ENCODE data around the gene CINP. TPM values are rescaled to one million over a fixed set of nuclear protein-coding genes. Genes with fewer than 3 reads are reported as not detected.
"Not testable (repeated sequence)": the region's sequence is repeated elsewhere in the genome, so short reads cannot be mapped to it uniquely, and the experiment has no call there.

The CINP gene
- total RNA-seq, 2 donors from 2014 or later = 25.1 to 27.2 TPM

- DNase-seq = no peak
- Histone ChIP-seq H3K27me3 (no peaks in the 10 kb centered on the region), H3K4me1 (peaks cover 9% of the 10 kb centered on the region), H3K9me3 (no peaks in the 10 kb centered on the region), H3K27ac (no peak overlapping the region), H3K4me3 (no peak overlapping the region), H3K36me3 (replicated peaks in 1 of 2; ENCODE audit: insufficient read depth in 1 of 2, low read depth in 2 of 2) (peaks cover 11 to 31% of the 10 kb centered on the region in 2 donors)
- 82 to 95% methylated on average over 4 of the region's 4 CpGs for WGBS, 2 donors
- no peak for ATAC-seq
- intact Hi-C loops (cut with DNase I) = no loop called here
- TF ChIP-seq, protein P1, sequence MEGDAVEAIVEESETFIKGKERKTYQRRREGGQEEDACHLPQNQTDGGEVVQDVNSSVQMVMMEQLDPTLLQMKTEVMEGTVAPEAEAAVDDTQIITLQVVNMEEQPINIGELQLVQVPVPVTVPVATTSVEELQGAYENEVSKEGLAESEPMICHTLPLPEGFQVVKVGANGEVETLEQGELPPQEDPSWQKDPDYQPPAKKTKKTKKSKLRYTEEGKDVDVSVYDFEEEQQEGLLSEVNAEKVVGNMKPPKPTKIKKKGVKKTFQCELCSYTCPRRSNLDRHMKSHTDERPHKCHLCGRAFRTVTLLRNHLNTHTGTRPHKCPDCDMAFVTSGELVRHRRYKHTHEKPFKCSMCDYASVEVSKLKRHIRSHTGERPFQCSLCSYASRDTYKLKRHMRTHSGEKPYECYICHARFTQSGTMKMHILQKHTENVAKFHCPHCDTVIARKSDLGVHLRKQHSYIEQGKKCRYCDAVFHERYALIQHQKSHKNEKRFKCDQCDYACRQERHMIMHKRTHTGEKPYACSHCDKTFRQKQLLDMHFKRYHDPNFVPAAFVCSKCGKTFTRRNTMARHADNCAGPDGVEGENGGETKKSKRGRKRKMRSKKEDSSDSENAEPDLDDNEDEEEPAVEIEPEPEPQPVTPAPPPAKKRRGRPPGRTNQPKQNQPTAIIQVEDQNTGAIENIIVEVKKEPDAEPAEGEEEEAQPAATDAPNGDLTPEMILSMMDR (IDR thresholded peaks at IDR 0.05) = no peak
- no peak for TF ChIP-seq POLR2A (IDR thresholded peaks at IDR 0.05)
Observed at GRCh38 chr14:102352213-102352612, 10.5 kb downstream of the CINP start.

DNA sequence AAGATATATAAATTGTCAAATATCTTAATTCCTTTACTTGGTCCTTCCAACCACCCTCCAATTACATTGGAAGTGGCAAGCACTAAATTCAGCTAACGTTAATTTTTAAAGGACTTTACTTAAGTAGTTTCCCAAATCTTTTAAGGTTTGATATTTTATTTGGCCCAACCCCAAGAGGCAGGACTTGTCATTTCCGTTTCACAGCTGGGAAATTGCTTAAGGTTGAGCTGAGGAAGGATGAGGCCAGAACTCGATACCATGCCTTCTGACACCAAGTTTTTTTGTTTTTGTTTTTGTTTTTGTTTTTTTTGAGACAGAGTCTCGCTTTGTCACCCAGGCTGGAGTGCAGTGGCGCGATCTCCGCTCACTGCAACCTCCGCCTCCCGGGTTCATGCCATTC lies 11.1 kb downstream of the CINP start:
- Histone ChIP-seq H3K27ac (peak overlapping the region in 1 of 4 donors; percentile 15), H3K36me3 (replicated peaks in 1 of 2; ENCODE audit: insufficient read depth in 1 of 2, low read depth in 2 of 2) (peaks cover 11 to 33% of the 10 kb centered on the region in 2 donors)
- H3K9me3 ChIP-seq; intact Hi-C loops (cut with DNase I); H3K27me3 ChIP-seq; H3K4me3 ChIP-seq; H3K4me1 ChIP-seq; DNase-seq; ATAC-seq: not testable (repeated sequence)
- WGBS, 2 donors = 72 to 85% methylated on average over 9 of the region's 9 CpGs

DNA sequence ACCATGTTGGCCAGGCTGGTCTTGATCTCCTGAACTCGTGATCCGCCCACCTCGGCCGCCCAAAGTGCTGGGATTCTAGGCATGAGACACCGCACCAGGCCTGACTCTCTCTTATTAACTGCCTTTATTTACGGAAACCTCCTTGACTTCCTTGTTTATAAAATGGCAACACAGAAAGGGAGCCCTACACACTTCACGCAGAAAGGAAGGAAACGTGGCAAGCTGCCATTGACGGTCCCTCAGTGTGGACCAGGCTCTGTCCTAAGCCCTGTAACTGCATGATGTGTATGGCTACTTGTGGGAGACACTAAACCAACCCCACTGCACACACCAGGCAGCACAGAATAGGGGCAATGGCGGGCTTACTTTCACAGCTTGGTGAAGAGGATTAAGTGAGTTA lies 11.7 kb downstream of the CINP start:
- intact Hi-C loops (cut with DNase I) = no loop called here
- Histone ChIP-seq H3K27ac (peak overlapping the region in 1 of 4 donors; percentile 15), H3K27me3 (no peaks in the 10 kb centered on the region), H3K9me3 (no peaks in the 10 kb centered on the region), H3K4me3 (no peak overlapping the region), H3K4me1 (peaks cover 9% of the 10 kb centered on the region), H3K36me3 (replicated peaks in 1 of 2; ENCODE audit: insufficient read depth in 1 of 2, low read depth in 2 of 2) (peaks cover 11 to 34% of the 10 kb centered on the region in 2 donors)
- TF ChIP-seq POLR2A (IDR thresholded peaks at IDR 0.05) = no peak
- TF ChIP-seq, protein P1 (IDR thresholded peaks at IDR 0.05) = no peak
- ATAC-seq (no peak), DNase-seq (peak in 1 of 4 donors; percentile 11)
- 85 to 86% methylated on average over 10 of the region's 10 CpGs for WGBS, 2 donors

- peaks cover 3 to 37% of the 10 kb centered on the region in 2 donors for H3K36me3 ChIP-seq (replicated peaks in 1 of 2; ENCODE audit: insufficient read depth in 1 of 2, low read depth in 2 of 2)
- no peak for ATAC-seq
Observed at GRCh38 chr14:102348376-102348775, 14.3 kb downstream of the CINP start.

GRCh38 chr14:102346645-102347044 lies 16.0 kb downstream of the CINP start:
- no peak overlapping the region for H3K27ac ChIP-seq
- intact Hi-C loops (cut with DNase I) = no loop called here
- no peak for DNase-seq
- H3K27me3 ChIP-seq = no peaks in the 10 kb centered on the region
- no peaks in the 10 kb centered on the region for H3K9me3 ChIP-seq
- ATAC-seq = no peak
- WGBS, 2 donors = 95 to 100% methylated on average over 4 of the region's 4 CpGs
- TF ChIP-seq POLR2A (IDR thresholded peaks at IDR 0.05) = no peak
- TF ChIP-seq, protein P1 (IDR thresholded peaks at IDR 0.05) = no peak
- H3K36me3 ChIP-seq (replicated peaks in 1 of 2; ENCODE audit: insufficient read depth in 1 of 2, low read depth in 2 of 2) = peaks cover 3 to 39% of the 10 kb centered on the region in 2 donors
- H3K4me1 ChIP-seq = no peaks in the 10 kb centered on the region
- H3K4me3 ChIP-seq = no peak overlapping the region

More at GRCh38 chr14:102348376-102348775, 14.3 kb downstream of the CINP start:
- TF ChIP-seq POLR2A (IDR thresholded peaks at IDR 0.05) = no peak
- TF ChIP-seq, protein P1 (IDR thresholded peaks at IDR 0.05) = no peak
- H3K9me3 ChIP-seq = no peaks in the 10 kb centered on the region
- no peak overlapping the region for H3K4me3 ChIP-seq
- H3K27me3 ChIP-seq = no peaks in the 10 kb centered on the region
- H3K27ac ChIP-seq = no peak overlapping the region
- 83 to 100% methylated on average over 3 to 16 of the region's 16 CpGs for WGBS, 2 donors
- no peak for DNase-seq
- H3K4me1 ChIP-seq = peaks cover 6% of the 10 kb centered on the region
- intact Hi-C loops (cut with DNase I) = no loop called here
